ENCODE measurements around the gene WLS.

DNA sequence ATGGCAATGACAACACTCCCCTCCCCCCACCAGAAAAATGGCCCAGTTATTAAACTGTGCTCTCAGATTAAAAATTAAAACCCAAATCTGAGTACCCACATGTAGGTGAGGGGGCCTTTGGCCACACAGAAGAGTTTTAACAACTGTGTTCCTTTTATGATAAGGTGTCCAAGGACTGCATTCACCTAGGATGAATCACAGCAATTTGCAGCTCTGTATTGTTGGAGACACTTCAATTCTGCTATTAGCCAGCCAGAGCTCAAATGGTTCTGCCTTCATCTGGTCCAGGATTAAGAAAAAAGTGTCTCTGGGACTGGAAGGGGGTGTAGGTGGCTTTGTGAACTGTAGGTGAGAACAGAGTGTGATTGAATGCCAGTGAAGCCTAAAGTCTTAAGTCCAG, 138.6 kb downstream of the WLS start:
- TF ChIP-seq SMC3 (conservative IDR thresholded peaks at IDR 0.05; ENCODE audit: poor library complexity) (no peak), POLR2AphosphoS5 (IDR thresholded peaks at IDR 0.05) (no peak), TAF1 (IDR thresholded peaks at IDR 0.05; ENCODE audit: low read depth) (no peak), EZH2 (IDR thresholded peaks at IDR 0.05; ENCODE audit: borderline replicate concordance, insufficient read depth, low read length, poor library complexity, severe bottlenecking) (no peak), RAD21 (conservative IDR thresholded peaks at IDR 0.05) (no peak), EP300 (conservative IDR thresholded peaks at IDR 0.05; ENCODE audit: poor library complexity, severe bottlenecking) (no peak)
- TF ChIP-seq, protein P1, sequence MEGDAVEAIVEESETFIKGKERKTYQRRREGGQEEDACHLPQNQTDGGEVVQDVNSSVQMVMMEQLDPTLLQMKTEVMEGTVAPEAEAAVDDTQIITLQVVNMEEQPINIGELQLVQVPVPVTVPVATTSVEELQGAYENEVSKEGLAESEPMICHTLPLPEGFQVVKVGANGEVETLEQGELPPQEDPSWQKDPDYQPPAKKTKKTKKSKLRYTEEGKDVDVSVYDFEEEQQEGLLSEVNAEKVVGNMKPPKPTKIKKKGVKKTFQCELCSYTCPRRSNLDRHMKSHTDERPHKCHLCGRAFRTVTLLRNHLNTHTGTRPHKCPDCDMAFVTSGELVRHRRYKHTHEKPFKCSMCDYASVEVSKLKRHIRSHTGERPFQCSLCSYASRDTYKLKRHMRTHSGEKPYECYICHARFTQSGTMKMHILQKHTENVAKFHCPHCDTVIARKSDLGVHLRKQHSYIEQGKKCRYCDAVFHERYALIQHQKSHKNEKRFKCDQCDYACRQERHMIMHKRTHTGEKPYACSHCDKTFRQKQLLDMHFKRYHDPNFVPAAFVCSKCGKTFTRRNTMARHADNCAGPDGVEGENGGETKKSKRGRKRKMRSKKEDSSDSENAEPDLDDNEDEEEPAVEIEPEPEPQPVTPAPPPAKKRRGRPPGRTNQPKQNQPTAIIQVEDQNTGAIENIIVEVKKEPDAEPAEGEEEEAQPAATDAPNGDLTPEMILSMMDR (IDR thresholded peaks at IDR 0.05; ENCODE audit: poor library complexity, severe bottlenecking), result no peak
- TF ChIP-seq, protein P2, sequence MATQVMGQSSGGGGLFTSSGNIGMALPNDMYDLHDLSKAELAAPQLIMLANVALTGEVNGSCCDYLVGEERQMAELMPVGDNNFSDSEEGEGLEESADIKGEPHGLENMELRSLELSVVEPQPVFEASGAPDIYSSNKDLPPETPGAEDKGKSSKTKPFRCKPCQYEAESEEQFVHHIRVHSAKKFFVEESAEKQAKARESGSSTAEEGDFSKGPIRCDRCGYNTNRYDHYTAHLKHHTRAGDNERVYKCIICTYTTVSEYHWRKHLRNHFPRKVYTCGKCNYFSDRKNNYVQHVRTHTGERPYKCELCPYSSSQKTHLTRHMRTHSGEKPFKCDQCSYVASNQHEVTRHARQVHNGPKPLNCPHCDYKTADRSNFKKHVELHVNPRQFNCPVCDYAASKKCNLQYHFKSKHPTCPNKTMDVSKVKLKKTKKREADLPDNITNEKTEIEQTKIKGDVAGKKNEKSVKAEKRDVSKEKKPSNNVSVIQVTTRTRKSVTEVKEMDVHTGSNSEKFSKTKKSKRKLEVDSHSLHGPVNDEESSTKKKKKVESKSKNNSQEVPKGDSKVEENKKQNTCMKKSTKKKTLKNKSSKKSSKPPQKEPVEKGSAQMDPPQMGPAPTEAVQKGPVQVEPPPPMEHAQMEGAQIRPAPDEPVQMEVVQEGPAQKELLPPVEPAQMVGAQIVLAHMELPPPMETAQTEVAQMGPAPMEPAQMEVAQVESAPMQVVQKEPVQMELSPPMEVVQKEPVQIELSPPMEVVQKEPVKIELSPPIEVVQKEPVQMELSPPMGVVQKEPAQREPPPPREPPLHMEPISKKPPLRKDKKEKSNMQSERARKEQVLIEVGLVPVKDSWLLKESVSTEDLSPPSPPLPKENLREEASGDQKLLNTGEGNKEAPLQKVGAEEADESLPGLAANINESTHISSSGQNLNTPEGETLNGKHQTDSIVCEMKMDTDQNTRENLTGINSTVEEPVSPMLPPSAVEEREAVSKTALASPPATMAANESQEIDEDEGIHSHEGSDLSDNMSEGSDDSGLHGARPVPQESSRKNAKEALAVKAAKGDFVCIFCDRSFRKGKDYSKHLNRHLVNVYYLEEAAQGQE (IDR thresholded peaks at IDR 0.05; ENCODE audit: borderline replicate concordance), result no peak

Measured in neural cell (in vitro differentiated cells).